HG03103 (cell line): ENCODE measurements around the gene DERA.
"Not testable (repeated sequence)": the region's sequence is repeated elsewhere in the genome, so short reads cannot be mapped to it uniquely, and the experiment has no call there.

Experiments used
- ATAC-seq: cut with Tn5 transposase; IDR thresholded peaks from one replicate; pipeline ENCODE4 v1.9.1; 2021; ENCODE audit warnings: low read depth; ENCODE audit not compliant: unreplicated experiment

DERA gene

GRCh38 chr12:15910864-15911721 lies at the start of gene DERA:
DERA (plus strand) TSS chr12:15911332; CDS start chr12:15911384, 52 bp downstream.
- ATAC-seq: peak; percentile 92

DNA sequence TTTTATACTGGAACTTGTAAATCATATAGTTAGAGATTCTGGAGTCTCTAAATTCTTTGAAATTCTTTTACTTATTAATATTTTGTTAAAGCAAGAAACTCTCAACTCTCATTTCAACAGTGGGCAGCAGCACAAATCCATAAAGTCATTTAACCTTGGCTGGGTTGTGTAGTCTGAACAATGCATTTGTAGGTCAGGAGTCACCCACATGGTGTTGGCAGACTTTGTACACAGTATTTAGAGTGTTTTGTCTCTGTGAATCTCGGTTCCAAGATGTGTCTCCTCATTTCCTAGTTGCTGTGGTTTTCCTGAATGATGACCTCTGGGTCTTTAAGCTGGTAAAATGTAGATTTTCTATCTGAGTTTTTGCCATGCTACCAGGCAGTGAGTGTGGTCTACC lies 49.7 kb upstream of the DERA start:
- ATAC-seq: no peak

DNA sequence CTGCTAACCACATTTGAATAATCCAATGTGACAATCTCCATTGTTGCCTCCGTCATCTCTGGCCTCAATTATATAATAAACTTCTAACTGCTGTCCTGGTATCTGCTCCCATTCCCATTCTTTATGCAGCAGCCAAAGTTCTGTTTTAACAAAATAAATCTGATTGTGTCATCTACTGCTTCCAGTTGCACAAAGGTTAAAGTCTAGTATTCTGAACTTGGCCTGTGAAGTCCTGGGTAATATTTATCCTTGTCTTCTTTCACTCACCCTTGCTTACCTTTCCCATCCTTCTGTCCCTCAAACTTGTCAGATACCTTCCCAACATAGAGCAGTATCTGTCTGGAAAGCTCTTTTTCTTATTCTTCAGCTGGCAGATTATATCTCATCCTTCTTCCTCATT lies 48.3 kb upstream of the DERA start:
- no peak for ATAC-seq

DNA sequence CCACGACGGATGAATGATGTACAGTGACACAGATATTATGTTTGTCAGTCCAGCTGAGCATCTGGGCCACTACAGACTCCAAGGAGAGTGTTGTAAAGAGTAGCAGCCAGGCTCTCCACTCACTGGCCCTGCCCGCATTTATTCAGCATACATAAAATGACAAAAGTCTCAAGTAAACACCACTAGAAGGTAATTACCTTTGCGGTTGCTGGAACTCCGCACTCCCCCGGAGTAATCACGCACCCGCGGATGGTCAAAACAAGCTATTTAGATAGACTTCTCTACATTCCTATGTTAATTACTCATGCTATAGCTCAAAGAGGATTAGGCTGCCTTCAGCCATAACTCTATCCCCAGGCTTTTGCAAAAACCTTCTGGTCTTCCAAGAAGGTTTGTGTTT lies 47.8 kb upstream of the DERA start:
- no peak for ATAC-seq

DNA sequence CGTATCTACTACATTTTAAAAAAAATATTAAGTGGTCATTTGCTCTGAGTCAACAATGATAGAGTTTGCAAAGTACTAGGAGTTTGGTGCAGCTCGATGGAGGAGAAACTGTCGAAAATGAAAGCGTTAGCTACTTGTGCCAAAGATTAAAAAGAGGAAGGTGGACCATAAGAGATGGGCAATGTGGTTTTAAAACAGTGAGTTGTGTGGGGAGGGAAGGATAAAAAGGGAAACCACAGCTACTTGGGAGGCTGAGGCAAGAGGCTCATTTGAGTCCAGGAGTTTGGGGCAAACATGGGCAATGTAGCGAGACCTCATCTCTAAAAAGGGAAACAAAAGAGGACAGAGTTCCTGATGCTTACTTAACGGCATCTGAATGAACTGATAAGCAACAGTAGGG lies 47.1 kb upstream of the DERA start:
- ATAC-seq: peak; percentile 84

DNA sequence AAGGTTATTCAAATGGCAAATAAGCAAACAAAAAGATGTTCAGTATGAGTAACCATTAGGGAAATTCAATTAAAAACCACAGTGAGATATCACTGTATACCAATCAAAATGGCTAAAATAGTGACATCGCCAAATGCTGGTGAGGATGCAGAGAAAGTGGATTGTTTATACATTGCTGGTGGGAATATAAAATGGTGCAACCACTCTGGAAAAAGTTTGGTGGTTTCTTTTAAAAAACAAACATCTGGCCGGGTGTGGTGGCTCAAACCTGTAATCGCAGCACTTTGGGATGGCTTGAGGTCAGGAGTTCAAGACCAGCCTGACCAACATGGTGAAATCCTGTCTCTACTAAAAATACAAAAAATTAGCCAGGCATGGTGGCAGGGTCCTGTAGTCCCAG lies 42.9 kb upstream of the DERA start:
- no peak for ATAC-seq

DNA sequence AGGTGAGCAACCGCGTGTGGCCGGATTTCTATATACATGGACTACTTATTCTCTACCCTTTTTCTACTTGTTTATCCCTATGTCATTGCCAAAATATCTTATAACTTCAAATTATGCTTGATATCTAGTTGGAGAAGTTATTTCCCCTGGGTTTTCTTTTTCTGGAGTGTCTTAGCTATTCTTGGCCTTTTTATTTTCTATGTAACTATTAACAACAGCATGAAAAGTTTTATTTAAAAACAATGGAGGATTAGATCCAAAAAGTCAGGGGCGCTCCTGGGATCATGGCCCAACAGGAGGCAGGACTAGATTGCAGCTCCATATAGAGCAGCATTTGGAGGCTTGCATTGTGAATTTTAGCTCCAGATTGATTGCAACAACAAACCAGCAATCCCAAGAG lies 37.6 kb upstream of the DERA start:
- ATAC-seq: no peak

DNA sequence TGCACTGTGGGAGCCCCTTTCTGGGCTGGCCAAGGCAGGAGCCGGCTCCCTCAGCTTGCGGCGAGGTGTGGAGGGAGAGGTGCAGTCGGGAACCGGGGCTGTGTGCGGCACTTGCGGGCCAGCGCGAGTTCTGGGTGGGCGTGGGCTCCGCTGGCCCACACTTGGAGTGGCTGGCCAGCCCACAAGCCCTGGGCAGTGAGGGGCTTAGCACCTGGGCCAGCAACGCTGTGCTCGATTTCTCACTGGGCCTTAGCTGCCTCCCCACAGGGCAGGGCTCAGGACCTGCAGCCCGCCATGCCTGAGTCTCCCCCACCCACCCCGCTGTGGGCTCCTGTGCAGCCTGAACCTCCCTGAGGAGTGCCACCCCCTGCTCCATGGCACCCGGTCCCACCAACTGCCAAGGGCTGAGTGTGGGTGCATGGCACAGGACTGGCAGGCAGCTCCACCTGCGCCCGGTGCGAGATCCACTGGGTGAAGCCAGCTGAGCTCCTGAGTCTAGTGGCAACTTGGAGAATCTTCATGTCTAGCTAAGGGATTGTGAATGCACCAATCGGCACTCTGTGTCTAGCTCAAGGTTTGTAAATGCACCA lies 36.5 kb upstream of the DERA start:
- not testable (repeated sequence) for ATAC-seq

- ATAC-seq: no peak
These were observed 35.3 kb upstream of the DERA start for GRCh38 chr12:15875863-15876262.

DNA sequence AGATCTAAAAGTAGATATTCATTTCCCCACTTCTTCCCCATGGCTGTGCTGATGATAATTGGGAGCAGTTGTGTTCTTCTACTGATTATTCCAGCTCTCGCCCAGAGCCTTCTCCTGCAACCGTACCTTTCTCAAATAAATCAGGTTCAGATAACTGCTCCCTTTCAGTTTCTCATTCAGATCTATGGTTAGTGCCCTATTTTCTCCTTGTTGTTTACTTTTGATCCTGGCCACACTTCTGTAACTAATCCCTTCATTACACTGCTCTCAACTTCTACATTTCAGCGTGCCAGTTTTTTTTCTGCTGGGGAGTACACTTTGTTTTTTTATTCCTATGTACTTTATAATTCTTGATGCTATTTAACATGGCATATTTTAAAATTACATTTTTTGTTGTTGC lies 31.7 kb upstream of the DERA start:
- ATAC-seq: no peak

GRCh38 chr12:15880721-15881120 lies 30.4 kb upstream of the DERA start:
- ATAC-seq: no peak

DNA sequence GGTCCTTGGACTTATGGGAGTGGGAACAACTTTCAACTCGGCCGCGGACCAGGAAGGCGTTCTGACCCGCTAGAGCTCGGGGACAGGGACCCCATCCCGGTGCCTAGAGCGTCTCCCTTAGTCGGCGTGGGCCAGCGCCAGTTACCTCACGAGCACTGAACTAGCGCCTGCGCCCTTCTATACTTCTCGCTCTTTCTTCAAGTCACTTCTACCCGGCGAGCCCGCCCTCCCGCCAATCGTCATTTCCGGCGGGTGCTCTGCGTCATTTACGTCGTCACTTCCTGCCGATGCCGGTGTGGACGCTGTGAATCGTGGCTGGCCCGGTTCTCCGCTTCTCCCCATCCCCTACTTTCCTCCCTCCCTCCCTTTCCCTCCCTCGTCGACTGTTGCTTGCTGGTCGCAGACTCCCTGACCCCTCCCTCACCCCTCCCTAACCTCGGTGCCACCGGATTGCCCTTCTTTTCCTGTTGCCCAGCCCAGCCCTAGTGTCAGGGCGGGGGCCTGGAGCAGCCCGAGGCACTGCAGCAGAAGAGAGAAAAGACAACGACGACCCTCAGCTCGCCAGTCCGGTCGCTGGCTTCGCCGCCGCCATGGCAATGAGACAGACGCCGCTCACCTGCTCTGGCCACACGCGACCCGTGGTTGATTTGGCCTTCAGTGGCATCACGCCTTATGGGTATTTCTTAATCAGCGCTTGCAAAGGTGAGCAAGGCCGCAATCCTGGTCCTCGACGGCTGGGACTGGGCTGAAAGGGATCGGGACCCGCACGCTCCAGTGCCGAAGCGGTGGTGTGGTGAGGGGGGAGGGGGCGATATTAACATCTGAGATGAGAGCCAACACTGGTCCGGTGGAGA lies 28.8 kb upstream of the DERA start, which contains the start of gene STRAP:
STRAP (plus strand) TSS at position 270 of the 854 bp plus-strand sequence; CDS start at position 591, 321 bp downstream.
- peak; percentile 95 for ATAC-seq

DNA sequence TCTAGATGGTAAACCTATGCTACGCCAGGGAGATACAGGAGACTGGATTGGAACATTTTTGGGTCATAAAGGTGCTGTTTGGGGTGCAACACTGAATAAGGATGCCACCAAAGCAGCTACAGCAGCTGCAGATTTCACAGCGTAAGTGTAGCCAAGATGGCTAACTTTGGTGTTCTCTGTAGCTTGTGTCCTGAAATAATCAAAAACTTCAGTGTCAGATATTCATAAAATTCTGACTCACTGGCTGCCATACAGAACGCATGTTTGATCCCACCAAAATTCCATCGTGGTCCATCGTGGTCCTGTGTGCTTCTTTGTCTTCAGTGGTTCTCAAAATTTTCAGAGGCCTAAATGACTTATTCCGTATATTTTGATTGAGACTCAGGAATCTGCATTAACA lies 27.6 kb upstream of the DERA start:
- ATAC-seq: no peak

- no peak for ATAC-seq
These were observed 24.6 kb upstream of the DERA start for GRCh38 chr12:15886372-15887042.

GRCh38 chr12:15887043-15887817 lies 23.9 kb upstream of the DERA start:
- ATAC-seq: no peak

DNA sequence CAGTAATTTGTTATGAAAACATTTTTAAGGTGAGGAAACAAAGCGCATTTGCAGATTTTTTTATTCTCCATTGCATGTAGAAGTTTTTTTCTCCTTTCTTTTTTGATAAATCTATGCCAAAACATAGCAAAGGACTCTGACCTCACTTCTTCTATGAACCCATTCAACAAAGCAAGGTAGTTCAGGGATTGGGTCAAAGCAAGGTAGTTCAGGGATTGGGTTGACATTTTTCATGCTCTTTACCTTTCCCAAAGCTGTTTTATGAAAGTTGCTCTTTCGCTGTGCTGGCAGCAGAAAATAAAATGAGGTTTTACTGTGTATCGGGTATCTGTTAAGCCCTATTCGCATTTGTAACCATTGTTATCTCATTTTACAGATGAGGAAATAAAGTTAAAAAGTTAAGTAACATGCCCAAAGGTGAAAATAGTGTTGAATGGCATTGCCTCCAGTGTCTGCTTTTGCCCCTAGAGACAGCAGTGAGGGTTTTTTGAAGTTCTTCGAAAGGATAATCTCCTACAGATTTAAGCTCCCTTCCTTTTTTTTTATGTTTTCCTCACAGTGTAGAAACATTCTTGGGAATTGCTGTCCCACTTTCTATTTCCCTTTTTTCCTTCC lies 18.4 kb upstream of the DERA start:
- ATAC-seq: no peak

DNA sequence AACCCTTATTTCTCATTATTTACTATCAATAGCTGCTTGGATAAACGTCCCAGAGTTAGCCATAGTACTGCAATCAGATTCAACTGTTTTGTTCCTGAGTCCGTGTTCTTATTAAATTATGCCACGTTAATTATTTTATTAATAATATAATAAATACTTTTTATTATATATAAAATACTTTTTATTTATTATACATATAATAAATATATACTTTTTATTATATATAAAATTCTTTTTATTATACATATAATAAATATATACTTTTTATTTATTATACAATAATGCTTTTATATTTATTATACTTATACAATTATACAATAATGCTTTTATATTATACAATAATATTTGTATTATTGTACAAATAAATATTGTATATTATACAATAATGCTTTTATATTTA lies 17.9 kb upstream of the DERA start:
- ATAC-seq: no peak

DNA sequence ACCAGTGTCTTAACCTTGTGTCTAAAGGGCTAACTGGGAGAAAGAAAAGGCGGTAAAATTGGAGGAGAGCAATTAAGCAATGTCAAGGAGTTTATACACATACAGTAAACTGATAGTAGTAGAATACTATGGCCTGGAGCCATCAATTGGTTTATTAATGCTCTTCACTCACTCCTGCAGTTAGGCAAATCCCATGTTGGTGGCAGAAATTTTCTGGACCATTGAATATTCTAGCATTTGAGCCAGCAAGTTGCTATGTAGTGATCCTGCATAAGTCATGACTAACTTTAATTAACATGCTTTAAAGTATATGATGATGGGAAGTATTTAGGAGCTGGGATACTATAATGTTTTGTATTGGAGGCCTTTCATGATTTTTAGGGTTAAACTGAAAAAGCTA lies 14.3 kb upstream of the DERA start:
- ATAC-seq: no peak

GRCh38 chr12:15897433-15897832 lies 13.7 kb upstream of the DERA start:
- no peak for ATAC-seq
